AG10803 (cell line): ENCODE measurements around the gene ABTB1.

Experiments
- DNase-seq: peaks from one replicate; pipeline ENCODE4 v3.0.0; 2010; ENCODE audit warnings: low read depth
- H3K4me3 ChIP-seq: 2 replicates; pipeline ENCODE4 v1.5.1; 2011; ENCODE audit warnings: mild to moderate bottlenecking, low read length, control low read depth
- CTCF ChIP-seq: conservative IDR thresholded peaks from 2 replicates; pipeline ENCODE4 v1.5.1; 2011; ENCODE audit warnings: mild to moderate bottlenecking, low read length, control low read depth, inconsistent platforms

ABTB1 gene

GRCh38 chr3:127722091-127722784, 49.5 kb downstream of the ABTB1 start:
- no peak for TF ChIP-seq CTCF
- no peak for DNase-seq
- no peak overlapping the region for H3K4me3 ChIP-seq

GRCh38 chr3:127723011-127723567, 50.3 kb downstream of the ABTB1 start:
- TF ChIP-seq CTCF: no peak
- no peak for DNase-seq
- H3K4me3 ChIP-seq: no peak overlapping the region; the same call in 1 of the 2 replicates

- no peak for DNase-seq
- no peak for TF ChIP-seq CTCF
- no peak overlapping the region for H3K4me3 ChIP-seq
These were observed 54.1 kb downstream of the ABTB1 start for GRCh38 chr3:127726894-127727293.

GRCh38 chr3:127728417-127729015, 55.8 kb downstream of the ABTB1 start:
- no peak overlapping the region for H3K4me3 ChIP-seq
- no peak for DNase-seq
- no peak for TF ChIP-seq CTCF

GRCh38 chr3:127729556-127730056, 56.9 kb downstream of the ABTB1 start:
- DNase-seq: no peak
- no peak overlapping the region for H3K4me3 ChIP-seq
- TF ChIP-seq CTCF: no peak

GRCh38 chr3:127730171-127730570, 57.4 kb downstream of the ABTB1 start:
- TF ChIP-seq CTCF: no peak
- no peak overlapping the region for H3K4me3 ChIP-seq
- DNase-seq: no peak
